8988T (cell line): ENCODE measurements around the gene DNAJB11.
A peak's percentile ranks its signal among the peaks of the same experiment; 100 is the strongest.
"Not testable (repeated sequence)": the region's sequence is repeated elsewhere in the genome, so short reads cannot be mapped to it uniquely, and the experiment has no call there.

ENCODE experiments used
- DNase-seq: peaks from one replicate; pipeline ENCODE4 v3.0.0; 2011

Gene DNAJB11

GRCh38 chr3:186570096-186570940 is at the start of gene DNAJB11:
Gene DNAJB11, plus strand, starts transcription at chr3:186570720. Its CDS starts 178 bp downstream, at chr3:186570898.
- DNase-seq: peak; percentile 97

GRCh38 chr3:186520957-186521842 is 49.3 kb upstream of the DNAJB11 start:
- DNase-seq: no peak

- no peak for DNase-seq
These were observed 47.5 kb upstream of the DNAJB11 start for GRCh38 chr3:186523022-186523421.

- no peak for DNase-seq
These were observed 47.1 kb upstream of the DNAJB11 start for GRCh38 chr3:186523434-186523833.

GRCh38 chr3:186524616-186525015 is 45.9 kb upstream of the DNAJB11 start:
- no peak for DNase-seq

GRCh38 chr3:186525369-186526255 is 44.9 kb upstream of the DNAJB11 start:
- DNase-seq: no peak

- no peak for DNase-seq
These were observed 44.3 kb upstream of the DNAJB11 start for GRCh38 chr3:186526256-186526606.

GRCh38 chr3:186529201-186529999 is 41.1 kb upstream of the DNAJB11 start:
- no peak for DNase-seq

- no peak for DNase-seq
These were observed 40.1 kb upstream of the DNAJB11 start for GRCh38 chr3:186530415-186530814.

- DNase-seq: not testable (repeated sequence)
These were observed 38.8 kb upstream of the DNAJB11 start for GRCh38 chr3:186531694-186532093.

GRCh38 chr3:186532598-186533072 is 37.9 kb upstream of the DNAJB11 start:
- no peak for DNase-seq

GRCh38 chr3:186534113-186534669 is 36.3 kb upstream of the DNAJB11 start:
- DNase-seq: no peak

- no peak for DNase-seq
These were observed 33.4 kb upstream of the DNAJB11 start for GRCh38 chr3:186536883-186537844.

GRCh38 chr3:186538779-186539178 is 31.7 kb upstream of the DNAJB11 start:
- no peak for DNase-seq

GRCh38 chr3:186540221-186540834 is 30.2 kb upstream of the DNAJB11 start:
- DNase-seq: peak; percentile 33

- DNase-seq: no peak
These were observed 29.7 kb upstream of the DNAJB11 start for GRCh38 chr3:186540835-186541226.

GRCh38 chr3:186544281-186544680 is 26.2 kb upstream of the DNAJB11 start, which contains the start of gene CRYGS:
Gene CRYGS, minus strand, starts transcription at chr3:186544380. Its CDS starts 54 bp downstream, at chr3:186544326.
- DNase-seq: no peak

- no peak for DNase-seq
These were observed 21.0 kb upstream of the DNAJB11 start for GRCh38 chr3:186549497-186549896.

GRCh38 chr3:186551387-186551786 is 19.1 kb upstream of the DNAJB11 start:
- DNase-seq: no peak
